ENCODE data around the gene PHTF1. TPM values are rescaled to one million over a fixed set of nuclear protein-coding genes. Genes with fewer than 3 reads are reported as not detected.
"Not testable (repeated sequence)": the region's sequence is repeated elsewhere in the genome, so short reads cannot be mapped to it uniquely, and the experiment has no call there.

Gene PHTF1
- total and polyA plus RNA-seq, 12 donors, result 4.9 to 14.8 (median 9.6) TPM

GRCh38 chr1:113756461-113756860 lies 2.8 kb downstream of the PHTF1 start:
- 87 to 92% methylated on average over 1 of the region's 1 CpG for WGBS, 2 donors
- Histone ChIP-seq H3K9me3 (no peaks in the 10 kb centered on the region), H3K4me1 (peaks cover 0 to 33% (median 20%) of the 10 kb centered on the region in 9 donors), H3K27ac (no peak overlapping the region), H3K36me3 (peaks cover 0 to 33% (median 0%) of the 10 kb centered on the region in 9 donors), H3K27me3 (no peaks in the 10 kb centered on the region), H3K4me3 (no peak overlapping the region)
- no peak for DNase-seq
- intact Hi-C loops (cut with DNase I), result loop anchor here in 7 of 10 donors (5.0 to 10.0 kb wide), 5 partner anchors 41 to 148 kb away; partner anchors contain the start of genes RSBN1 (in 5 of the 7), AP4B1 (in 3 of the 7) and DCLRE1B (in 2 of the 7)
- no peak for TF ChIP-seq CTCF (IDR thresholded peaks at IDR 0.05)
- ATAC-seq, result no peak

DNA sequence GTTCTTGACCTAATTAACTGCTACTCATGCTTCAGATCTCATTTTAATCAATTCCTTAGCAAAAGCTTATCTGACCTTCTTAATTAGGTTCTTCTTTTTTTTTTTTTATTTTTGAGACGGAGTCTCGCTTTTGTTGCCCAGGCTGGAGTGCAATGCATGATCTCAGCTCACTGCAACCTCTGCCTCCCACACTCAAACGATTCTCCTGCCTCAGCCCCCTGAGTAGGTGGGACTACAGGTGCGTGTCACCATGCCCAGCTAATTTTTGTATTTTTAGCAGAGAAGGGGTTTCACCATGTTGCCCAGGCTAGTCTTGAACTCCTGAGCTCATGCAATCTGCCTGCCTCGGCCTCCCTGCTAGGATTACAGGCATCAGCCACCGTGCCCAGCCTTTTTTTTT lies 6.0 kb downstream of the PHTF1 start:
- H3K36me3 ChIP-seq, result peaks cover 0 to 56% (median 0%) of the 10 kb centered on the region in 9 donors
- H3K4me1 ChIP-seq, result peaks cover 0 to 23% (median 13%) of the 10 kb centered on the region in 9 donors
- not testable (repeated sequence) for DNase-seq, ATAC-seq, H3K27me3 ChIP-seq, H3K27ac ChIP-seq, H3K9me3 ChIP-seq, H3K4me3 ChIP-seq
- intact Hi-C loops (cut with DNase I), result loop anchor here in 3 of 10 donors (10.0 kb wide), 2 partner anchors 61 to 151 kb away; partner anchors contain the start of genes AP4B1 (in 2 of the 3), DCLRE1B (in 2 of the 3) and RSBN1 (in 1 of the 3)
- WGBS, 2 donors, result 92 to 95% methylated on average over 6 of the region's 6 CpGs

DNA sequence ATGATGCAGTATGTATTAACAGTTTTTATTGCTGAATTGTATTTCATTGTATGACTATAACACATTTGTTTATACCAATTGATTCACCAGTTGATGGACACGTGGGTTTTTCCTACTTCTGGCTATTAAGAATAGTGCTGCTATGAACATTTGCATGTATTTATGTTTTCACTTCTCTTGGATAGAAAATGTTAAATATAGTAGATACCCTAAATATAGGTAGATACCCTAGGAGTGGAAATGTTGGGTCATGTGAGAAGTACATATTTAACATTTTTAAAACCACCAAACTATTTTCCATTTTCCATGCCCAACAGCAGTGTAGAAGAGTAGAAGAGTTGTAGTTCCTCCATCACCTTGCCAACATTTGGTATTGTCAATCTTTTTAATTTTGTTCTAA lies 7.8 kb downstream of the PHTF1 start:
- ATAC-seq, result no peak
- no peaks in the 10 kb centered on the region for H3K9me3 ChIP-seq
- no peak for DNase-seq
- WGBS, 2 donors, result 94 to 95% methylated on average over 1 of the region's 1 CpG
- intact Hi-C loops (cut with DNase I), result loop anchor here in 3 of 10 donors (10.0 kb wide), 2 partner anchors 63 to 153 kb away; partner anchors contain the start of genes AP4B1 (in 2 of the 3), DCLRE1B (in 2 of the 3) and RSBN1 (in 1 of the 3)
- no peak overlapping the region for H3K27ac ChIP-seq
- no peaks in the 10 kb centered on the region for H3K27me3 ChIP-seq
- no peak overlapping the region for H3K4me3 ChIP-seq
- H3K36me3 ChIP-seq, result peaks cover 0 to 63% (median 0%) of the 10 kb centered on the region in 9 donors
- TF ChIP-seq CTCF (IDR thresholded peaks at IDR 0.05), result no peak
- H3K4me1 ChIP-seq, result peaks cover 0 to 10% (median 0%) of the 10 kb centered on the region in 9 donors

DNA sequence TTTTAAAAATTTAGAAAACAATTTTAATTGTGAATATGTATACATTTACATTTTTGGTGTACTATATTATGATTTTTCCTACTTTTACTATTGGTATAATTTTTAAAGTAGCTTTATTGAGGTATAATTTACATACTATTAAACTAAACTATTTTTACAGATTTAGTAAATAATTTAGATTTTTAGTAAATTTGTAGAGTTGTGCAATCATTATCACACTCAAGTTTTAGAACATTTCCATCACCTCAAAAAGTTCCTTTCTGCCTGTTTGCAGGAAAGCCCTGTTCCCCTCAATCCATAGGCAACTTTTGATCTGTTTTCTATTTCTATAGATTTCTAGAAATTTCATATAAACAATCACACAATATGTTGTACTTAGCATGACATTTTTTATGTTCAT lies 8.2 kb downstream of the PHTF1 start:
- no peak overlapping the region for H3K4me3 ChIP-seq
- ATAC-seq (no peak), DNase-seq (no peak)
- no peak for TF ChIP-seq CTCF (IDR thresholded peaks at IDR 0.05)
- H3K36me3 ChIP-seq, result peaks cover 0 to 63% (median 0%) of the 10 kb centered on the region in 9 donors
- H3K27ac ChIP-seq, result no peak overlapping the region
- H3K27me3 ChIP-seq, result no peaks in the 10 kb centered on the region
- intact Hi-C loops (cut with DNase I), result loop anchor here in 3 of 10 donors (10.0 kb wide), 2 partner anchors 64 to 154 kb away; partner anchors contain the start of genes AP4B1 (in 2 of the 3), DCLRE1B (in 2 of the 3) and RSBN1 (in 1 of the 3)
- H3K9me3 ChIP-seq, result no peaks in the 10 kb centered on the region
- H3K4me1 ChIP-seq, result peaks cover 0 to 7% (median 0%) of the 10 kb centered on the region in 9 donors

- no peaks in the 10 kb centered on the region for H3K27me3 ChIP-seq
- ATAC-seq (no peak), DNase-seq (no peak)
- H3K27ac ChIP-seq, result no peak overlapping the region
- H3K4me3 ChIP-seq, result no peak overlapping the region
- H3K9me3 ChIP-seq, result no peaks in the 10 kb centered on the region
- intact Hi-C loops (cut with DNase I), result no loop called here
- H3K36me3 ChIP-seq, result peaks cover 0 to 73% (median 0%) of the 10 kb centered on the region in 9 donors
- WGBS, 2 donors, result 74 to 82% methylated on average over 3 of the region's 3 CpGs
- no peaks in the 10 kb centered on the region for H3K4me1 ChIP-seq
- TF ChIP-seq CTCF (IDR thresholded peaks at IDR 0.05), result no peak
These were observed 9.9 kb downstream of the PHTF1 start for GRCh38 chr1:113749402-113749801.
